ENCODE results near the gene DRG2.

- no peak for TF ChIP-seq POLR2A (IDR thresholded peaks at IDR 0.05; ENCODE audit: low read depth, low read length)
- TF ChIP-seq TAF1 (IDR thresholded peaks at IDR 0.05; ENCODE audit: low read depth, low read length) = no peak
- TF ChIP-seq POLR2AphosphoS5 (IDR thresholded peaks at IDR 0.05; ENCODE audit: low read depth, low read length) = no peak
- TF ChIP-seq SPI1 (IDR thresholded peaks at IDR 0.05; ENCODE audit: low read depth, low read length) = no peak
These were observed 58.1 kb downstream of the DRG2 start for GRCh38 chr17:18145811-18146210.

Measured in GM12891 (cell line).